AG09309 (cell line): ENCODE results near the gene SIGLEC12.

Source experiments
- DNase-seq: peaks from one replicate; pipeline ENCODE4 v3.0.0-alpha.2; 2010; ENCODE audit warnings: low read depth
- H3K4me3 ChIP-seq: 2 replicates; pipeline ENCODE4 v1.5.1; 2011; ENCODE audit warnings: mild to moderate bottlenecking, low read depth, low read length, moderate library complexity; ENCODE audit not compliant: control insufficient read depth
- CTCF ChIP-seq: IDR thresholded peaks from 2 replicates; pipeline ENCODE4 v1.5.1; 2011; ENCODE audit warnings: mild to moderate bottlenecking, low read depth, low read length, inconsistent platforms; ENCODE audit not compliant: insufficient read depth, control insufficient read depth; ENCODE audit errors: missing control alignments

Gene SIGLEC12

GRCh38 chr19:51535535-51535934, 33.9 kb upstream of the SIGLEC12 start:
- no peak for DNase-seq
- H3K4me3 ChIP-seq: no peak overlapping the region
- TF ChIP-seq CTCF: no peak

GRCh38 chr19:51531349-51532315, 30.0 kb upstream of the SIGLEC12 start, which contains the start of gene SIGLEC6:
SIGLEC6 (minus strand) TSS chr19:51531670; CDS start chr19:51531648, 22 bp downstream.
- TF ChIP-seq CTCF: no peak
- H3K4me3 ChIP-seq: no peak within 1 kb of the TSS
- DNase-seq: no peak

GRCh38 chr19:51530616-51531015, 29.0 kb upstream of the SIGLEC12 start:
- H3K4me3 ChIP-seq: no peak overlapping the region
- DNase-seq: no peak
- TF ChIP-seq CTCF: no peak

- DNase-seq: no peak
- TF ChIP-seq CTCF: no peak
- H3K4me3 ChIP-seq: no peak overlapping the region
These were observed 27.7 kb upstream of the SIGLEC12 start for GRCh38 chr19:51529301-51529700.

- no peak for TF ChIP-seq CTCF
- no peak for DNase-seq
- no peak overlapping the region for H3K4me3 ChIP-seq
These were observed 24.1 kb upstream of the SIGLEC12 start for GRCh38 chr19:51525651-51526050.

- DNase-seq: no peak
- TF ChIP-seq CTCF: no peak
- no peak overlapping the region for H3K4me3 ChIP-seq
These were observed 23.2 kb upstream of the SIGLEC12 start for GRCh38 chr19:51524666-51525264.
